ENCODE results near the gene SERINC4. TPM values are rescaled to one million over a fixed set of nuclear protein-coding genes. Genes with fewer than 3 reads are reported as not detected.

Gene SERINC4
- total RNA-seq: 0.07 TPM in 1 of 2 replicates, not detected in the other

GRCh38 chr15:43799945-43800285, at the start of gene SERINC4:
TSS of gene SERINC4 (minus strand) at chr15:43800220. CDS start at chr15:43799986, 234 bp downstream.

GRCh38 chr15:43826508-43827341, 26.7 kb upstream of the SERINC4 start, which contains the start of gene WDR76:
TSS of gene WDR76 (plus strand) at chr15:43827002. CDS start at chr15:43827033, 31 bp downstream.

GRCh38 chr15:43824302-43825246, 24.6 kb upstream of the SERINC4 start, which contains the start of gene MFAP1:
TSS of gene MFAP1 (minus strand) at chr15:43824690. CDS start at chr15:43824569, 121 bp downstream.

GRCh38 chr15:43800286-43801141, 494 bp upstream of the SERINC4 start, which contains the start of gene HYPK:
TSS of gene HYPK (plus strand) at chr15:43800599. CDS start at chr15:43800623, 24 bp downstream.

GRCh38 chr15:43791993-43792760, 7.8 kb downstream of the SERINC4 start, which contains the start of gene SERF2:
TSS of gene SERF2 (plus strand) at chr15:43792320. CDS start at chr15:43792377, 57 bp downstream.

GRCh38 chr15:43776718-43777266, 23.2 kb downstream of the SERINC4 start, which contains the start of gene ELL3:
TSS of gene ELL3 (minus strand) at chr15:43776966. CDS start at chr15:43776901, 65 bp downstream.

GRCh38 chr15:43746245-43746902, 53.6 kb downstream of the SERINC4 start, which contains the start of gene PDIA3:
TSS of gene PDIA3 (plus strand) at chr15:43746438. CDS start at chr15:43746540, 102 bp downstream.

Other genes starting within 250 kb of the SERINC4 start
- 53.3 and 101 TPM in 2 replicates for gene PPIP5K1, start 210.0 kb downstream of the SERINC4 start, total RNA-seq
- 17.8 and 69.5 TPM in 2 replicates for gene CKMT1B, start 206.2 kb downstream of the SERINC4 start, total RNA-seq
- 0.34 and 0.71 TPM in 2 replicates for gene STRC, start 181.4 kb downstream of the SERINC4 start, total RNA-seq
- gene CATSPER2, start 151.4 kb downstream of the SERINC4 start, total RNA-seq: 1.4 and 6.7 TPM in 2 replicates
- gene CKMT1A, start 106.4 kb downstream of the SERINC4 start, total RNA-seq: 21.5 and 63.9 TPM in 2 replicates
- 223 and 333 TPM in 2 replicates for gene PDIA3, start 53.8 kb downstream of the SERINC4 start, total RNA-seq
- gene ELL3, start 23.3 kb downstream of the SERINC4 start, total RNA-seq: 21.9 and 24.1 TPM in 2 replicates
- 224 and 266 TPM in 2 replicates for gene SERF2, start 7.9 kb downstream of the SERINC4 start, total RNA-seq
- gene HYPK, start 379 bp upstream of the SERINC4 start, total RNA-seq: 4.3 and 5.8 TPM in 2 replicates
- gene MFAP1, start 24.5 kb upstream of the SERINC4 start, total RNA-seq: 28.4 and 38.1 TPM in 2 replicates
- 1.4 and 1.6 TPM in 2 replicates for gene WDR76, start 26.8 kb upstream of the SERINC4 start, total RNA-seq

Data from nasal cavity respiratory epithelium epithelial cell of viscerocranial mucosa (primary cell).